ENCODE measurements around the gene DLG4.

Gene DLG4

GRCh38 chr17:7214300-7215135 is 5.1 kb downstream of the DLG4 start:
- peak; percentile 100 for DNase-seq (ENCODE audit: low read depth, low spot score)

GRCh38 chr17:7213895-7214299 is 5.7 kb downstream of the DLG4 start:
- no peak for DNase-seq (ENCODE audit: low read depth, low spot score)

GRCh38 chr17:7211491-7212273 is 8.0 kb downstream of the DLG4 start:
- DNase-seq (ENCODE audit: low read depth, low spot score): no peak

- no peak for DNase-seq (ENCODE audit: low read depth, low spot score)
These were observed 10.7 kb downstream of the DLG4 start for GRCh38 chr17:7208754-7209460.

GRCh38 chr17:7208027-7208571 is 11.5 kb downstream of the DLG4 start:
- no peak for DNase-seq (ENCODE audit: low read depth, low spot score)

GRCh38 chr17:7207120-7208001 is 12.3 kb downstream of the DLG4 start:
- no peak for DNase-seq (ENCODE audit: low read depth, low spot score)

- no peak for DNase-seq (ENCODE audit: low read depth, low spot score)
These were observed 14.1 kb downstream of the DLG4 start for GRCh38 chr17:7205561-7205960.

- DNase-seq (ENCODE audit: low read depth, low spot score): peak; percentile 84
These were observed 14.7 kb downstream of the DLG4 start for GRCh38 chr17:7204828-7205461.

- DNase-seq (ENCODE audit: low read depth, low spot score): no peak
These were observed 15.3 kb downstream of the DLG4 start for GRCh38 chr17:7204336-7204735.

- DNase-seq (ENCODE audit: low read depth, low spot score): no peak
These were observed 16.2 kb downstream of the DLG4 start for GRCh38 chr17:7203391-7203790.

GRCh38 chr17:7196651-7197401 is 22.8 kb downstream of the DLG4 start:
- no peak for DNase-seq (ENCODE audit: low read depth, low spot score)

- no peak for DNase-seq (ENCODE audit: low read depth, low spot score)
These were observed 23.7 kb downstream of the DLG4 start for GRCh38 chr17:7195971-7196370.

GRCh38 chr17:7192271-7192937 is 27.2 kb downstream of the DLG4 start:
- DNase-seq (ENCODE audit: low read depth, low spot score): no peak

- no peak for DNase-seq (ENCODE audit: low read depth, low spot score)
These were observed 27.9 kb downstream of the DLG4 start for GRCh38 chr17:7191571-7192270.

- no peak for DNase-seq (ENCODE audit: low read depth, low spot score)
These were observed 28.6 kb downstream of the DLG4 start for GRCh38 chr17:7191069-7191468.

- no peak for DNase-seq (ENCODE audit: low read depth, low spot score)
These were observed 29.2 kb downstream of the DLG4 start for GRCh38 chr17:7190276-7190917.

- DNase-seq (ENCODE audit: low read depth, low spot score): no peak
These were observed 33.4 kb downstream of the DLG4 start for GRCh38 chr17:7186241-7186640.

GRCh38 chr17:7184647-7185046 is 35.0 kb downstream of the DLG4 start:
- DNase-seq (ENCODE audit: low read depth, low spot score): no peak

Measured in activated naive CD8-positive, alpha-beta T cell treated with anti-CD3 and anti-CD28 coated beads, Interleukin-2, amount 50 U/mL, for 16 hours (primary cell).